Activated CD4-positive, alpha-beta T cell treated with anti-CD3 and anti-CD28 coated beads, Interleukin-2, amount 50 U/mL, for 1 hour (primary cell): Measurements from ENCODE around the gene CES5A.
"Not testable (repeated sequence)": the region's sequence is repeated elsewhere in the genome, so short reads cannot be mapped to it uniquely, and the experiment has no call there.

Experiments used
- DNase-seq: peaks from one replicate; pipeline ENCODE4 v3.0.0-alpha.2; 2020

CES5A gene

DNA sequence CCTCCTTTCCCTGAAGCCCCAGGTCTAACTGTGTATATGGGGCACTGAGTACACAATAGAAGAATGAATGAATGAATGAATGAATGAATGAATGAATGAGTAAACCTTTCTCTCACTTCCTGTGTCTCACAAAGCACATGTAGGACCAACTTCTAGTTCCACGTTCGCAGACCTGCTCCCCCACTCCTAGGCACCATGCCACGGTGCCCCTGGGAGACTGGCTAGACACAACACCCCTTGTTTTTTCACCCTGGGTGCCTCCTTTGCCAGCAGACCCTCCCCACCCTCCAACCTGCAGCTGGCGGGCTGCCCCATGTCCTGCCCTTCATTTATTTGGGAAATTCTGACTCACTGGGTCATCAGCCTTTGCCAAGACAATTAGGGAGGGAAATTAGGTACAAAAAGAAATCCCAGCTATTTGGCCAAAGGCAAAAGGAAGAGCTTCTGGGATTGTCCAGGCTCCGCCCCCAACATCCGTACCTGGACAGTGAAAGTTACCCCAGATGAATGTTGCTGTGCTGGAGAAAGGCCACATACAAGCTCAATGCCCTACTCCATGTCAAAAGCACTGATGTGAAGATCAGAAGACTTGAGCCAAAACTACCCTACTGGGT is 50.0 kb downstream of the CES5A start:
- DNase-seq: no peak

DNA sequence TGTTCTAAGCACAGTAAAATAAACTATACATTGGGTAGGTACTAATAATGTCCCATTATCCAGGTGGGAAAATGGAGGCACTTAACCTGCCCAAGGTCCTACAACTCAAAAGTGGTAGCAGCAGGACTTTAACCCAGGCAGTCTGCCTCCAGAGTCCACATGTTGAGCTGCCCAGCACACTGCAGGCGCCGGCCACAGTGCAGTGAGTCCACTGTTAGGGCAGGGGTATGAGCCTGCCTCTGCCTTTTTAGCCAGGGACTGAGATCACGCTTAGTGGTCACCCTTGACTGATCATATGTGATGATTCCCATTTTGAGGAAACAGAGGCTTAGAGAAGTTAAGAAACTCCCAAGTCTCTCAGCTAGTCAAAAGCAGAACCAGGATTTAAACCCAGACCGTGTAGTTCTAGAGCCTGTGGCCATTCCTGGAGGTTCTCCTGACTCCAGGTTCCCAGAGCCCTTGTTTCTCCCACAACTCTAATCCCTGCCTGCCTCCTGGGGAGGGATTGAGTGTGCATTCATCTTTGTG is 50.6 kb downstream of the CES5A start:
- no peak for DNase-seq

DNA sequence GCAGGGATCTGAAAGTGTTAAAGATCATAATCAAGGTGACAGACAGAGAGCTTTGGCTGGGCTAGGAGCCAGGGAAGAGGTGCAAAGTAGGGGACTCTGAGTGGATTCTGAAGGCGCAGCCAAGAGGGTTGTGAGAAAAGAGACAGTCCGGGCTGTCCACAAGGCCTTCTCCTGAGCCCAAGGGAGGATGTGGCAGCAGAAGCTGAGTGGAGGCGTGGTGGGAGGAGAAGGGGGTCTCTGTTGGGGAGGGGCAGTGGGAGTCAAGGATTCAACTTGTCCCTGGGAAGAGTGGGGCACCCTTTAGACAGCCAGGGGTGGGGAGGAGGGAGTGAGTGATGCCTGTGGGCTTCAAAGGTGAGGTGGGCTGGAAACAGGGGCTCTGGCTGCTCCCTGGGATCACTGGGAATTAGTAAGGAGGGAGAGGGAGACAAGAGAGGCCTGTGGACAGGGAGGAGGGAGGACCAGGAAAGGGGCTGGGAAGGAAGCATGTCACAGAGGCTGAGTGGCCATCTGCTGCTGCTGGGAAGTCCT is 52.8 kb downstream of the CES5A start:
- DNase-seq: no peak

DNA sequence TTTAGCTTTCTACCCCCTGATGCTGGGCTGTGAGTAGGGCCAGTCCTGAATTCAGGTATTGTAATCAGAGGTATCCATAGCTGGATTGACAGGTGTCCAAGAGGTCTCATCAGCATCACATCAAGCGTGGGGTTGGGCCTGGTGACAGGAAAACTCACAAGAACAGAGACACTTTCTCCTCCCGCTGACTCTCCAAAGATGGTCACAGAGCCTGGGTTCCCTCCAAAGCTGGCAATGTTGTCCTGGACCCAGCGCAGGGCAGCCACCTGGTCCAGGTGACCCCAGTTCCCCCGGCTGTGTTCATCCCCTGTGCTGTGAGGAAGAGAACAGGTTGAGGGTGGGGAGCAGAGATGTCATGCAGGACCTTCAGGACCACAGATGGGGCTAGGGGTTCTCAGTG is 54.0 kb downstream of the CES5A start:
- no peak for DNase-seq

DNA sequence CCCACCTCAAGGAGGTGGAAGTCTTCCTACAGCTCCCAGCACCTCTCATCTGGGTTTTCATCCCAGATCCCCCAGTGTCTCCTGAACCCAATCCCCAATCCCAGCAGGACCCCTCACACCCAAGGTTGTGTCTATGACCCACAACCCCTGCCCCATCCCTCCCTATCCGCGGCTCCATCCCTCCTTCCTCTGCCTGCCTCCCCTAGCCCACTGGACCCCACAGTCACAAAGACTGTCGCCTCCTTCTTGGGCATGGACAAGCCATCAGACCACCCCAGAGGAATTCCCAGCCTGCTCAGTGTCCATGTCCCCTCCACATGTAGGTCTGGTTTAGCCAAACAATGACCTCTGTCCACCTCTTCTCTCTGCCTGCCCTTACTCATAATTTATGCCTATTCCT is 54.6 kb downstream of the CES5A start:
- DNase-seq: no peak

DNA sequence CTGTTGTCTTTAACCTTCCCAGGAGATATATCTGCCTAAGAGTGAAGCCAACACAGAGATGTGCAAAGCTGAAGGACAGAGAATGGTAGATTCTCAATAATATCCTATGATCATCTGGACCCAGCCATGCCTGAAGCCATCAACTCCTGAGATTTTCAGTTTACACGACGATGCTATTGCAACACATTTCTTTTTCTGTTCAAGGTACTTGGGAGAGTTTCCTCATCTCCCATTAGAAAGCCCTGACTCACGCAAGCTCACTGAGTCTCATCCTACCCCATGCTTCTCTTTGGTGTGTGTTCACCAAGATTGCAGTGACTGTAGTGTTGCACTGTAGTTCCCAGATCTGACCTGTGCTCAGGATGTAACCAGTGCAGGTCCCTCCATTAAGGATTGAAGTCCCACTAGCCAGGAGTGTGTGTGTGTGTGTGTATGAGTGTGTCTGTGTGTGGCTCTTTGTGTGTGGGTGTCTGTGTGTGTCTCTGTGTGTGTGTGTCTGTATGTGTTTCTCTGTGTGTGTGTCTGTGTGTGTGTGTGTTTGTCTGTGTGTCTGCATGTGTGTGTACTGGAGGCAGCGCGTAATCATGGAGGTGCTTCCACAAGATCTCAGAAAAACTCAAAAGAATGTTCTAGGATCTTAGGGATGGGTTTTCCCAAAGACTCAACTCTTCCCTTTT is 57.8 kb downstream of the CES5A start:
- no peak for DNase-seq

DNA sequence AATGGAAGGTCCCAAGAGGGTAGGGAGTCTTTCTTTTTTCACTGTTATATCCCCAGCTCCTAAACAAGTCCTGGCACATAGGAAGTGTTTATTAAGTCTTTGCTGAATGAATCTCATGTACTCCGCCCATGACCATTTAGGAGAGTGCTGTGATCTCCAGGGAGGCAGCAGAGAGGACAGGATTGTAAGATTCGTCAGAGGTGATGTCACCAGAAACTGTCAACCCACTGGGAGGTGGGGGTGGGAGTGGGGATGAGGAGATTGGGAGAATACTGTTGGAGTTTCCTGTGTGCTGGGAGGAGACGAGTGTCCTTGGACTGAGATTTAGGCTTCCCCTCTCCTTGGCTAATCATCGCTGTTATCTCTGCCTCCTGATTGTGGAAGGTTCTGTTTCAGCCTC is 59.0 kb downstream of the CES5A start:
- not testable (repeated sequence) for DNase-seq

DNA sequence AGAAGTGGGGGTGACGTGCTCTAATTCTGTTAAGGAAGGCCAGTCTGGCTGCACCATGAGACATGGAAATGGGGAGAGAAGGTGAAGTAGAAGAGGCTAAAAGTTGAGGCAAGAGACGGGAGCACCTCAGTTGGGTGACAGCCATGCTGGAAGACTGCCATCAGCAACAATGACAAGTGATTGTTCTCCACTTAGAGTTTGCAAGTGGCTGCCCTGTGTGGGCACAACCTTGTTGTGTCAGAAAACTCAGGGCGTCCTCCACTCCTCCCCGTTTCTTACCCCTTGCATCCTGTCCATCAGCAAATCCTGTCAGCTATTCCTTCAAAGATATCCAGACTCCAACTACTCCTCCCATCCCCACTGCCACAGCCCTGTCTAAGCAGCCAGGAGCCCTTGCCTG is 59.9 kb downstream of the CES5A start:
- no peak for DNase-seq

DNA sequence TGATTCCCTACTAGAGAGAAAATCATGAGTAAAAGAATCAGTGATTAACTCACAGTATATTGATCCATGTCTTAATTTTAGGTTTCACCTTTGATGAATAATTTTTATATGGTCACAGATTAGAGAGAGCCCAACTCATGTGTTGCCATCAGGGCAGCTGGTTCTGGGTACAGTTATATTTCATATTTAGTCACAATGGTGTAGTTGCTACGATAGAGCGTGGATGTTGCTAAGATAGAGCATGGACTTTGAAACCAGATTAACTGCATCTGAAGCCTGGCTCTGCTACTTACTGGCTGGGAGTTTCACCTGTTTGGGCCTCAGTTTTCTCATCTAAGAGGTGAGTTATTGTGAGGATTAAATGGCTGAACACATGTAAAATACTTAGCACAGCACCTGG is 61.0 kb downstream of the CES5A start:
- DNase-seq: not testable (repeated sequence)

DNA sequence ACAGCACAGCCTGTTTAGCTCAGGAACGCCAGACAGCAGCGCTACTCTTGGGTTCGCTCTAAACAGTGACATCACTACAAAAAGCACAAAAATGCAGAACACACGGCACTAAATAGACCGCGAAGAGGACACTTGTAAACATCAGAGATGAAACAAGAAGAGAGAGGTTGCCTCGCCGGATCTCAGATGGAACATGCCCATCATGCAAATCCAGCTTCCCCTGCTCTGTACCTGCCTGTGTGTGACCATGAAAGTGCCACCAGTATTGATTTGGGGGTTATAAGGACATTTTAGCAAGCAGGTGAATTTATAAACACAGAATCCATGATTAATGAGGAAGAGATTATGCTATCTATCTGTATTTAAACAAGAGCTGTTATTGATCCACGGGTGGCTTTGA is 61.4 kb downstream of the CES5A start:
- DNase-seq: not testable (repeated sequence)

DNA sequence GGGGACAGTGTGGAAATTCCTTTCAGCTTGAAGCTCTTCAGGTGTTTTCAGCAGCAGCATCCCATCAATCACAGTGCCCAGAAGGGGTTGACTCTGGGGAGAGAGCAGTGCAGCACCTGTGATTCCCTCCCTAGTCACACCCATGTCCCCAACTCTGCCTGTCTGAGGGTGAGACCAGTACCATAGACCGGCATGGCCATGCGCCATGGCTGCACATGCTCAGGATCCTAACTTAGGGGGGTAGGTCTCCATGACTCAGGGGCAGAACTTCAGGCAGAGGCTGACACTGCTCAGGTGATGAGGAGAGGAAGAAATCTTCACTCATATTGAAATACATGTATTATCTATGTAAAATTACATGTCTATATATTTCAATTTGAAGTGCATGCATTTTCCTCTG is 62.2 kb downstream of the CES5A start:
- no peak for DNase-seq

DNA sequence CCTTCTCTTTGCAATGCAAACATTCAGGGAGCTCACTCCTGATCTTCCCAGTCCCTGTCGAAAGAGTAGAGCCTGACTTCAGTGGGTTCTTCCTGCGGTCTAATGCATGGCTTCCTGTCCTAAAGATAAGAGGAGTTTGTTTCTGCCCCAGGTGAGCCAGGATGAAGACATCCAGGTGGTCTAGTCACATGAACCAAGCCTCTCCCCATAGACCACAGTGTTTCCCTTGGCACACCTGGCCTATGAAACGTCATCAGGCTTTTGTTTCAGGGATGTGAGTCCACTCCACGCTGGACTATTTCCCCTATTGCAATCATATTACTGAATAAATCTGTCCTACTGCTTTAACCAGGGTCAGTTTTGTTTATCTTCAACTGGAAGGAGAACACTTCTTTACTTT is 63.4 kb downstream of the CES5A start:
- no peak for DNase-seq

DNA sequence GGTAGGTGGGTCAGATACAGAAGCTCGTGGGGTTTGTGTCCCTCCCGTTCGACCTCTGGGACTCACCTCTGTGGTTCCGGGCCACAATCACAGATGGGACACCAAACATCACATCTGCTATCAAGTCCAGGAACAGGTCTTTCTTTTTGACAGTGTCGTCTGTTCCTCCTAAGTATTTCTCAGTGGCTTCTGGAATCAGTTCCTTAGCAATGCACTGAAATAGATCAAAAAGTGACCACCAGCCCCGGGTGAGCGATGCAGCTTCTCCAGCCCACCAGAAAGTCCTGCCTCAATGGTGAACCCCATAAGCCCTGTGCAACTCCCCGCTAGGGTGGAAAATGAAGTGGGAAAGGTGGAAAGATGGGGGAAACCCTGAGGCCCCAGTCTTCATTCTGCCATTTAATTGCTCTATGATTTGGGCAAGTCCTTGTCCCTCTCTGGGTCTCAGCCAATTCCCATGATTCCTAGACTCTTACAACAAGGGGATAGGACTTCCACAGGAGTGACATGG is 64.7 kb downstream of the CES5A start:
- no peak for DNase-seq

DNA sequence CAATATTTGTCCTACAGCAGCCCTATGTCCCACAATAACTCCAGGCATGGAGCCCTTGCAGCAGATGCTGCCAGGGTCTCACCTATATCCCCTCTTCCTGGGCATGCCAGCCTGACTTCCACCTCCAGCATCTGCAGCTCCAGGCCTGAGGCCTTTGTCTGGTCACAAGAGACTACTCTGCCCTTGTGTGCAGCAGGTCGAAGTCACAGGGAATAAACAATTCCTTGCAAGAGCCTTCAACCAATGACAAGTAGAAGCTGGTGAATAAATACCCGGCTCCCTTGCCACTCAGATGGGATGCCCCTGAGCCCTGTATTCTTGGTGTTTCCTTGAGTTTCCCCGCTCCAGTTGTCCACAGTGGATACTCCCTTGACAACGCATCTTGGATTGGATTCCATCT is 65.3 kb downstream of the CES5A start:
- DNase-seq: no peak

DNA sequence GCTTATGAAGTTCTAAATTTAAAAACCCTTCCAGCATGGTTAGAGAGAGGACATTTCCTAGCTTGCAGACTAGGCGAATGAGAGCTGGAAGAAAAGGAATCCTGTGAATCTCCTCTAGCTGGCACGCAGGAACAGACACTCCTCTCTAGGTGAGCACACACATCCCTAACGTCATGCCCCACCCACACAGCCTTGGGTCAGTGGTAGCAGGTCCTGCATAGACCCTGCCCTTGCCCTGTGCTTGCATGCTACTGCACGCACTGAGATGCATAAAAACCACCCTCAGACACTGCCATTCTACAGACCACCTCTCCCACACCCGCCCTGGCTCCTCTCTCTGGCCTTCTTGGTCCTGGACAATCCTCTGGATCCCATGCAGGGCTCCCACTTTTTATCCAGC is 65.8 kb downstream of the CES5A start:
- no peak for DNase-seq

DNA sequence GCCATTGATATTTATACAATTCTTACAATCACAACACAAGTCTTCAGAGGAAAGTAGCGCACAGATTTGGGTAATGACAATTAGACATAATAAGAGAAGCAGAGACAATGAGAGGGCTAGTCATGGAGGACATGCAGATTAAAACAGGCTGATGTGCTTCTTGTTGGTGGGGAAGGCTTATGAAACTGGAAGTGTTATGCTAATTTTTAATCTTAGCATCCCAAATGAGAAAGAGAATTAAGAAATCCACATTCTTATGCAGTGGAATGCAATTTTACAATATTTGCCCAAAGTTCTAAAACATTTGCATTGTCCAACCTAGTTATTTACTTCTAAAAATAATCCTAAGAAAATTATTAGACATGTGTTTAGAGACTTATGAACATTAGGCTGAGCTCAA is 66.9 kb downstream of the CES5A start:
- not testable (repeated sequence) for DNase-seq

DNA sequence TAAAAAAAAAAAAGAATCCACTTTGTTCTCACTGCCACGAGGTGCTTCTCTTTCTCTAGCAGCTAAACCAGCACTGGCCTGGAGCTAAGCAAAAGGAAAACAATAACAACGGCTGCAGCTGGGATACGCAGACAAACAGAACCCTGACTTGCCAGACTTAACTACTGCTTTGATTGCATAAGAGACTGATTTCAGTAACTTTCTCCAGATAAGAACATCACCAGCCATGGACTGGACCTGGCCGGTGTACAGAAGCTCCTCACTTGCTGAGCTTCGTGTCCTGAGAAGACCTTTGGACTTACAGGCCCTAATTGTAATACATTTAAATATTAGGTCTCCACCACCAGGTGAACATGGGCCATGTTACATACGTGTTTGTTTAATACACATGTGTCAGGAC is 70.1 kb downstream of the CES5A start:
- DNase-seq: not testable (repeated sequence)

DNA sequence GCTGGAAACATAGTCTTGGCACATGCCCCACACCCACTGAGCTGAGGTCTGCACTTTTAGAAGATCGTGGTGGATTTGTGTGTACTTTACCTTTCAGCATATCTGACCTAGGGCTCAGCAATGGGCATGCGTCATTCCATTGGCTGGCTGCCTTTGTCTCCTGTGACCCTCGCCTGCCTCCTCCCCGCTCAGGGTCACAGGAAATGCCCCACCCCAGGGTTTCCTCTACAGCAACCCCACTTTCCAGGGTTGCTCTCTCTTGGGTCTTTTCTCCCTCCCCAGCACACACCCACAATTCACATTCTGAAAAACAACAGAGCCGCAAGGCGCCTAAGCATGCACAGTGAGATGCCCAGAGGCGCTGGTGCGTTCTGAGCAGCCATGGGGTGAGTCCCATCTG is 71.5 kb downstream of the CES5A start:
- not testable (repeated sequence) for DNase-seq
